Transverse colon (tissue), 4 donors: ENCODE results near the gene PLXNC1. TPM values are rescaled to one million over a fixed set of nuclear protein-coding genes. Genes with fewer than 3 reads are reported as not detected.
A peak's percentile ranks its signal among the peaks of the same experiment; 100 is the strongest.

Experiments used
- DNase-seq: peaks from one replicate; pipeline ENCODE4 v3.0.0-alpha.2; 2019
- H3K27ac ChIP-seq, 4 donors: fragments of 200-600 bp; sonication (generic); 2 replicates each; pipeline ENCODE4 v1.5.1; 2016 to 2018; ENCODE audit warnings: inconsistent platforms in 4 of 4
- H3K27me3 ChIP-seq: fragments of 200-600 bp; sonication (generic); 2 replicates; pipeline ENCODE4 v1.5.1; 2017; ENCODE audit warnings: inconsistent platforms
- H3K36me3 ChIP-seq, 4 donors: fragments of 200-600 bp; sonication (generic); 2 replicates each; pipeline ENCODE4 v1.5.1; 2017 to 2019; ENCODE audit warnings: inconsistent platforms in 4 of 4
- H3K4me1 ChIP-seq, 4 donors: fragments of 200-600 bp; sonication (generic); 2 replicates each; pipeline ENCODE4 v1.5.1; 2017 to 2020; ENCODE audit warnings: inconsistent platforms in 4 of 4
- H3K4me3 ChIP-seq, 4 donors: fragments of 200-600 bp; sonication (generic); 1 replicate in 1 of 4; 2 replicates in 3 of 4; pipeline versions ENCODE4 v1.5.1 to v1.6.1; 2017 to 2019; ENCODE audit warnings: inconsistent platforms in 4 of 4
- H3K9me3 ChIP-seq, 2 donors: fragments of 200-600 bp; sonication (generic); 2 replicates each; pipeline ENCODE4 v1.5.1; 2017 to 2019; ENCODE audit warnings: inconsistent platforms in 2 of 2
- CTCF ChIP-seq, 5 experiments: fragments of 200-600 bp in 3 of 5; fragments of 450-650 bp in 2 of 5; sonication (generic) in 3 of 5; IDR thresholded peaks; 1 replicate in 2 of 5; 2 replicates in 3 of 5; pipeline ENCODE4 v1.5.1; 2016 to 2017; ENCODE audit warnings: antibody characterized with exemption in 5 of 5, inconsistent platforms in 3 of 5, mild to moderate bottlenecking in 2 of 5, moderate library complexity in 1 of 5
- EP300 ChIP-seq: sonication (generic); formaldehyde crosslinking; IDR thresholded peaks from one replicate; pipeline ENCODE4 v1.6.1; 2017; ENCODE audit warnings: antibody characterized with exemption, low read depth
- POLR2A ChIP-seq: fragments of 450-650 bp; IDR thresholded peaks from one replicate; pipeline ENCODE4 v1.6.1; 2016; ENCODE audit warnings: antibody characterized with exemption, mild to moderate bottlenecking, moderate library complexity
- POLR2AphosphoS5 ChIP-seq, 3 donors: sonication (generic); formaldehyde crosslinking; IDR thresholded peaks; one replicate each; pipeline ENCODE4 v1.6.1; 2016; ENCODE audit warnings: antibody characterized with exemption in 3 of 3
- WGBS, 2 donors: methylation state at CpG; one replicate each; pipeline ENCODE4 v1.1.5; 2018; ENCODE audit warnings: low coverage in 1 of 2; 5-methylcytosine and 5-hydroxymethylcytosine counted together
- in situ Hi-C, 4 donors: fragments of 200-750 bp; cut with MboI; loops; one replicate each; pipeline versions ENCODE4 v1.15.0 to v1.15.1; 2017; ENCODE audit warnings: low sequenced_read_pairs in 3 of 4, low pct_ligation_motif_present in 1 of 4, low pct_unique_long_range_greater_than_20kb in 1 of 4
- intact Hi-C: fragments of 100-400 bp; cut with DNase I; formaldehyde crosslinking; loops from one replicate; pipeline ENCODE4 v1.15.1; 2023; ENCODE audit warnings: low total_unique reads
- total RNA-seq, 4 donors: library from RNA; depleted of rRNA; stranded (reverse); fragments of >200 nt; gene quantifications; one replicate each; pipeline ENCODE4 v1.1.0, GENCODE V29; 2016

Gene PLXNC1
- total RNA-seq, 4 donors from 2014 or later: 3.3 to 12.7 (median 6.8) TPM

DNA sequence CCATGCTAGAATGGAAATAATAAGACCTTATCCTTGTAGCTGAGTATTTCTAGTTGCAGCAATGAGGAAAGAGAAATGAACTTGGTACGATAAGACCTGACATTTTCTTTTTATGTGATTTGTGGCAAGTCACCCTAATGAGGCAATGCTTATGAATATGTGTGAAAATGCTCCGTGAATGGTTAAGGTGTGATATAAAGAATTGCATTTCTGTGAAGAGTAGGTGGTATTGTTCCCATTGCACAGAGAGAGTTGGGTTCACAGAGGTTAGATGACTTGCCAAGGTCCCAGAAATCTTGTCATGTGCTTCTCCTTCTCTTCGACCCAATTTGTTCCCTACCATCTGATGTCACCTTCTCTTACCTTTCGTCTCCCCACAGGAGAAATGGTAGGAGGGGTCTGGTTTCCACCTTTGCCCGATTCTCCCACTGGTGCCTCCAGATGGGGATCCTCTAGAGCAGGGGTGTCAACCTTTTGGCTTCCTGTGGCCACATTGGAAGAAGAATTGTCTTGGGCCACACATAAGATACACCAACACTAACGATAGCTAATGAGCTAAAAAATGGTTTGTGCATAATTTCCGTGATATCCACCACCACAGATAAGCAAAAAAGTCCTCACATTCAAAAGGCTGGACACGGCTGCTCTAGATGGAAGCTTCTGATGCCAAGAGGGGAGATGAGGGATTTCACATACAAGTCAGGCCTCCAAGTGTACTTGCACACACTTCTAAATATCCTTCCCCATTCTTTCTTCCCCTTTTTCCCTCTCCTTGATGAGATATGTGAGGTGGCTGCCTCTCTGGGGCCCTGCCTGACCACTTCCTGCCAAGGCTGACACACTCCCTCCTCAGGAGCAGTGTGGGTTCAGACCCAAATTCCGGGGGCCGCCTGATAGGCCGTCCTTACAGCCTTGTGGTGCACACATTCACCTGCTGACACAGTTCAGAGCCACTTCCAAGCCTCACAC is 96.1 kb downstream of the PLXNC1 start:
- Histone ChIP-seq H3K36me3 (no peaks in the 10 kb centered on the region), H3K27ac (no peak overlapping the region), H3K9me3 (no peaks in the 10 kb centered on the region), H3K27me3 (no peaks in the 10 kb centered on the region), H3K4me1 (no peaks in the 10 kb centered on the region), H3K4me3 (no peak overlapping the region)
- intact Hi-C loops (no loop called here), in situ Hi-C loops (no loop called here)
- 76 to 92% methylated on average over 5 to 11 of the region's 11 CpGs for WGBS, 2 donors
- peak; percentile 52 for DNase-seq
- no peak for TF ChIP-seq POLR2AphosphoS5 (IDR thresholded peaks at IDR 0.05)

DNA sequence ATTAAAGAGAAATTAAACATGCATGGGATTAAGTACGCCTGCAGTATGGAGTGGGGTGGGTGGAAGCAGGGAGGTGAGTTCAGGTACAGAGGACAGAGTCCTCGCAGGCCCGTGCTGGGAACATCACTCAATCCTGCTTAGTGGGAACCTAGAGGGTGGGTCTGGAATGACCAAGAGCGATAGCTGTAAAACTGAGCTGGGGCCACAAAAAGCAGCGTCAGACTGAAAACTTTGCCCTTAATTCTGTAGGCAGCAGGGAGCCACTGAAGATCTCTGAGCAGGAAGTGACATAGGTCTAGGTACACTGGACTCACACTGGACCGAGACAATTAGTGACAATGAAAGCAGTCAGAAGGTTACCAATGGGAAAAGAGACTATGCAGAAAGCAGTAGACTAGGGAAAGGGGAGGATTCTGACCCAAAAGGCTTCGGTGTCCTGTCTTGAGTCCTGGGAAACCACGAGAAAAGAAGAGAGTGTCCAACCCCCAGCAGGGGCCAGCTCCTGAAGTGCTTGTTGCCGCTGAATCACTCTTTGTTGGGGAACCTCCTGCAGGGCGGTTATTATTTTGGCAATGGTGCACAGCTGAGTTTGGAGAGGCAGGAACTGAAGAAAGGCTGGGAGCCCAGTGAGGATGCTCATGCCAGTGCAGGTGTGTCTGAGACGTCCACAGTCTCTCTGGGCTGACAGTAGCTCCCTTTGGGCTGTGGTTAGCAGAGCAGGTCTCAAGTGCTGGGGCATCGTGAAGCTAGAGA is 97.4 kb downstream of the PLXNC1 start:
- no peak overlapping the region for H3K4me3 ChIP-seq
- H3K27me3 ChIP-seq: no peaks in the 10 kb centered on the region
- DNase-seq: no peak
- H3K9me3 ChIP-seq: no peaks in the 10 kb centered on the region
- H3K4me1 ChIP-seq: no peaks in the 10 kb centered on the region
- in situ Hi-C loops: no loop called here
- WGBS, 2 donors: 82 to 86% methylated on average over 4 to 12 of the region's 12 CpGs
- TF ChIP-seq POLR2A: no peak
- no peak for TF ChIP-seq CTCF (IDR thresholded peaks at IDR 0.05)
- TF ChIP-seq POLR2AphosphoS5 (IDR thresholded peaks at IDR 0.05): no peak
- no peak for TF ChIP-seq EP300
- intact Hi-C loops: loop anchor here (1.0 kb wide), 1 partner anchor 32 kb away; no protein-coding TSS in a partner anchor
- no peaks in the 10 kb centered on the region for H3K36me3 ChIP-seq
- H3K27ac ChIP-seq: no peak overlapping the region

DNA sequence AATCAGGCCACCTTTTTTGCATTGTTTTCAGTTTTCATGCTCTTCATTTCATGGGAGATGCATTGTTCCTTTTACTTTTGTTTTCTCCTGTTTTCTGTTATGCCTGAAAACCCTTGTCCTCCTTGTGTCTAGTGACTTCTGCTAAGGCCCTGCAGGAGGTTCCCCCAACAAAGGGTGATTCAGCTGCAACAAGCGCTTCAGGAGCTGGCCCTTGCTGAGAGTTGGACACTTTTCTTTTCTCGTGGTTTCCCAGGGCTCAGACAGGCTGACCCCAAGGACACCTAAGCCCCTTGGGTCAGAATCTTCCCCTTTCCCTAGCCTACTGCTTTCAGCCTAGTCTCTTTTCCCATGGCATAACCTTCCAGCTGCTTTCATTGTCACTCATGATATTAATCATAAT is 98.9 kb downstream of the PLXNC1 start:
- 70% methylated on average over 2 of the region's 2 CpGs; no CpG with 5 or more reads in 1 of the 2 donors for WGBS, 2 donors
- TF ChIP-seq EP300: no peak
- TF ChIP-seq POLR2A: no peak
- TF ChIP-seq POLR2AphosphoS5 (IDR thresholded peaks at IDR 0.05): no peak
- TF ChIP-seq CTCF (IDR thresholded peaks at IDR 0.05): no peak
- in situ Hi-C loops (no loop called here), intact Hi-C loops (no loop called here)
- Histone ChIP-seq H3K27ac (no peak overlapping the region), H3K9me3 (no peaks in the 10 kb centered on the region), H3K4me3 (no peak overlapping the region), H3K27me3 (no peaks in the 10 kb centered on the region), H3K4me1 (no peaks in the 10 kb centered on the region), H3K36me3 (no peaks in the 10 kb centered on the region)
- no peak for DNase-seq

DNA sequence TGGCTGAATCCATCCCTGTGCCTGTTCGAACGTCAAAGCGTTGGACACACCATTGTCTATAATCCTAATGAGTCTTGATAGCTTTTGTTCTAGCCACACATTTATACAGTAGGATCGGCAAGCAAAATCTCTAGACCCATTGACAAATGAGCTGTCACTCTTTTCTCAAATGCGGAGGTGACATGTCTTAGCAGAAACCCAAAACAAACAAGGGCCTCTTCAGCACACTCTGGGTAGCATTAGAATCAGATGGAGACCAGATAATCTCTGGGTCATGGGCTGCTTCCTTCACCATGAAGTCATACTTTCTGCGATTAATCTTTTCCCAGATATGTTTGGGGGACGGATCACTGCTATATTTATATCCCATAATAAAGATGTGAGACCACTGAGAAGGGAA is 100.2 kb downstream of the PLXNC1 start:
- DNase-seq: no peak
- no peaks in the 10 kb centered on the region for H3K9me3 ChIP-seq
- H3K27me3 ChIP-seq: no peaks in the 10 kb centered on the region
- no peaks in the 10 kb centered on the region for H3K36me3 ChIP-seq
- no peak for TF ChIP-seq CTCF (IDR thresholded peaks at IDR 0.05)
- no peak for TF ChIP-seq EP300
- no peak for TF ChIP-seq POLR2AphosphoS5 (IDR thresholded peaks at IDR 0.05)
- no peak for TF ChIP-seq POLR2A
- no peak overlapping the region for H3K27ac ChIP-seq
- in situ Hi-C loops (no loop called here), intact Hi-C loops (no loop called here)
- H3K4me3 ChIP-seq: no peak overlapping the region
- H3K4me1 ChIP-seq: no peaks in the 10 kb centered on the region
- WGBS, 2 donors: 93 to 100% methylated on average over 2 to 7 of the region's 7 CpGs
